HUDEP-2 (cell line): ENCODE results near the gene FOLR1.

Source experiments
- DNase-seq, 76 experiments: peaks; one replicate each; lab custom pipeline; 2025; ENCODE audit not compliant: unreplicated experiment in 76 of 76; lab: John Stamatoyannopoulos, UW

FOLR1 gene

DNA sequence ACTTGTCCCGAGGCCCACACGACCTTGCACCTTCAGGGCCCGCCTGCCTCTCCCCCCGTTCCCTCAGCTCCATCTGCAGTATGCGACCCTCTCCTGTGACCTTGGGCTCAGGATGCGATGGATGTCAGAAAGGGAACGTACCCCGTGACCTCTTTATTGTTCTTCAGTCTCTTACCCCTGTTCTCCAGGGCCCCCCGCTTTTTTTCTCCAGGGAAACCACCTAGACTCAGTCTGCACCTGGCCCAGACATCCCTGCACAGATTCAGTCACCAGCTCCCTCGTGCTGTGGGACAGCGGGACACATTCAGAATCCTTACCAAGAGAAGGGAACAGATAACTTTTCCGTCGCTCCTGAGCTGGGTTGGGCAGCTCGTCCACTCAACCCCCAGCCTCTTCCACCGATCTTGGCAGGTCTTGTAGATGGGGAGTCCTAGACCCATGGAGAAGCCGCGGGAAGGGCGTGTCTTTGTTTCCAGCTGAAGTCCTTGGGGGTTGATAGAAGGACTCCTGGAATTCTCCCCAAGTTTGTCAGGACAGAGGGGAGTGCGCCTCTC, 53.4 kb downstream of the FOLR1 start:
- DNase-seq: no peak
